Memory B cell (primary cell): Measurements from ENCODE around the gene ERFL.

Experiments
- ATAC-seq: fragments of 150-1000 bp; cut with Tn5 transposase; 2 replicates; pipeline ENCODE4 v1.10.0; 2021; ENCODE audit warnings: low read depth, mild to moderate bottlenecking, moderate library complexity
- DNase-seq, 2 donors: peaks; one replicate each; pipeline ENCODE4 v3.0.0; 2022; ENCODE audit warnings: low spot score in 2 of 2
- H3K27ac Mint-ChIP-seq: one replicate; pipeline ENCODE4 v1.8.0; 2022; ENCODE audit warnings: mild to moderate bottlenecking, moderate library complexity, mixed read lengths
- H3K27me3 Mint-ChIP-seq: one replicate; pipeline ENCODE4 v1.8.0; 2022; ENCODE audit warnings: mixed read lengths
- H3K36me3 Mint-ChIP-seq: one replicate; pipeline ENCODE4 v1.8.0; 2022; ENCODE audit warnings: mild to moderate bottlenecking, mixed read lengths
- H3K4me1 Mint-ChIP-seq: one replicate; pipeline ENCODE4 v1.8.0; 2022; ENCODE audit warnings: mixed read lengths
- H3K4me3 Mint-ChIP-seq: one replicate; pipeline ENCODE4 v1.8.0; 2022; ENCODE audit warnings: mild to moderate bottlenecking, moderate library complexity, mixed read lengths
- H3K9me3 Mint-ChIP-seq: one replicate; pipeline ENCODE4 v1.8.0; 2022; ENCODE audit warnings: mixed read lengths

ERFL gene

DNA sequence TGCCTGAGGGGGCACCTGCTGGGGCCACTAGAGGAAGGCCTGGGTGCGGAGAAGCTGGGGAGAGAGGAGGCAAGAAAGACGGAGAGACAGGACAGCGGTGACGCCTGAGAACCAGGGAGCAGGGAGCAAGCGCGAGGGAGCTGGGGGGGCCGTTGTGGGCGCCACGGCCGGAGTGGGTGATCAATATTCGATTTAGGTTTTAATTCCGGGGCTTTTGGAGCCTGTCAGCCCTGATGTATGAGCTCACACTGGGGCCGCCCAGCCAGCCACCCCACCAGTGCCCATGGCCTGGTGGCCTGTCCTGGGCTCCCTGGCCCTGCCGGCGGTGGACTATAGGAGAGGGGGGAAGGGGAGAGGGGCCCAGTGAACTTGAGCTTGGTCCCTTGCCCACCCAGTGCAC, 8.7 kb upstream of the ERFL start:
- Mint-ChIP-seq H3K27me3 (peaks cover 6% of the 10 kb centered on the region), H3K27ac (peak overlapping the region; percentile 71), H3K4me3 (no peak overlapping the region), H3K36me3 (no peaks in the 10 kb centered on the region), H3K4me1 (peaks cover 52% of the 10 kb centered on the region), H3K9me3 (no peaks in the 10 kb centered on the region)
- DNase-seq (no peak), ATAC-seq (no peak)

DNA sequence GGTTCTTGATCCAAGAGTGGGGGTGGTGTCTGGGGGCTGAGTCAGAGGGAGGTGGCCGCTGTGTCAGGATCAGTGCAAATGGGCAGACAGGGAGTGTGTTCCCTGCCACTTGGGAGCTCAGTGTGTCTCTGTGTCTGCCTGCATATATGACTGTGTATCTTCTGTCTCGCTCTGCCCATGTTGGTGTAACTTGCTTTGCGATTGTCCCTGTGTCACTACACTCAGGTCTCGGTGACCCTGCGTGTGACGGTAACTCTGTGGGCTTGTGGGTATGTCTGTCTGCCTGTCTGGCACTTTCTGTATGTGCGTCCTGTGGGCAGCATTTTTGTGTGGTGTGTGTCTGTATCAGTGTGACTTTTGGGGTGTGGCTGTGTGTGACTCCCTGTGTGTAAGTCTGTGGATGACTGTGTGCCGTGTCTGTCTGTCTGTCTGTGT, 8.2 kb upstream of the ERFL start:
- peak overlapping the region; percentile 71 for H3K27ac Mint-ChIP-seq
- no peaks in the 10 kb centered on the region for H3K36me3 Mint-ChIP-seq
- DNase-seq = no peak
- H3K9me3 Mint-ChIP-seq = no peaks in the 10 kb centered on the region
- no peak overlapping the region for H3K4me3 Mint-ChIP-seq
- H3K4me1 Mint-ChIP-seq = peaks cover 47% of the 10 kb centered on the region
- H3K27me3 Mint-ChIP-seq = peaks cover 6% of the 10 kb centered on the region
- ATAC-seq = no peak

DNA sequence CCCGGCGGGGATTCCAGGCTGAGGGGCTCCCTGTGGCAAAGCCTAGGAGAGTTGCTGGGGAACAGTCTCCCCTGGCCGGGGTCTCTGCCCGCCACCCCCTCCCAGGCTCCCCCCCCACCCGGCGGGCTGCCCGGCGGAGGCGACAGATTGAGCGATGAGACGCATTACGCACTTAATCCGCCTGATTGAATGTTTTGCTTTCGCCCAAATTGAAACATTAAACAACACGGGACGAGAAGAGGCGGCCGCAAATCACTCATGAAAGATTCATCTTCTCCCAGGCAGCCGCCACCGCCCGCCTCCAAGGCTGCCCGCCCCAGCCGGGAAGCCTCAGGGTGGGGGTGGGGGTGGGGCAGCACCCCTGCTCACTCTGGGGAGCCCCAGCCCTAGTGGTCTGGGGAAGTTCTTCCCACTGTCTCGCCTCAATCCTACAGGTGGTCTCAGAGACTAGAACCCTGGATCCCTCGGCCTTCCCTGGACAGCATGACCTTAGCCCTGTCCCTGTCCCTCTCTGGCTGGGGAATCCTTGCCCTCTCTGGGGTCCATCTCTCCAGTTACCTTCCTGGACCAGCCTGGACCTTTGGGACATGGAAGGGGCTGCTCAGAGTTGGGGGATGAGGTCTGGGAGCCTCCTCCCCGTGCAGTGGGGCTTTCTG, 7.6 kb upstream of the ERFL start:
- no peak overlapping the region for H3K4me3 Mint-ChIP-seq
- ATAC-seq = no peak

GRCh38 chr19:41934849-41935374, 6.7 kb upstream of the ERFL start:
- ATAC-seq = peak; percentile 87
- H3K4me3 Mint-ChIP-seq = peak overlapping the region; percentile 67

More for the DNA sequence above, 7.6 kb upstream of the ERFL start:
- peak overlapping the region; percentile 90 for H3K27ac Mint-ChIP-seq
- no peak for DNase-seq
- H3K36me3 Mint-ChIP-seq = no peaks in the 10 kb centered on the region
- H3K4me1 Mint-ChIP-seq = peaks cover 46% of the 10 kb centered on the region
- H3K9me3 Mint-ChIP-seq = no peaks in the 10 kb centered on the region
- H3K27me3 Mint-ChIP-seq = peaks cover 6% of the 10 kb centered on the region

GRCh38 chr19:41933693-41934426, 5.6 kb upstream of the ERFL start:
- H3K27me3 Mint-ChIP-seq = peaks cover 10% of the 10 kb centered on the region
- no peak for ATAC-seq
- H3K36me3 Mint-ChIP-seq = no peaks in the 10 kb centered on the region
- peak overlapping the region; percentile 90 for H3K27ac Mint-ChIP-seq
- H3K9me3 Mint-ChIP-seq = no peaks in the 10 kb centered on the region
- H3K4me1 Mint-ChIP-seq = peaks cover 59% of the 10 kb centered on the region
- DNase-seq = no peak
- H3K4me3 Mint-ChIP-seq = no peak overlapping the region

More at GRCh38 chr19:41934849-41935374, 6.7 kb upstream of the ERFL start:
- Mint-ChIP-seq H3K27me3 (peaks cover 6% of the 10 kb centered on the region), H3K27ac (peak overlapping the region; percentile 90), H3K9me3 (no peaks in the 10 kb centered on the region), H3K4me1 (peaks cover 51% of the 10 kb centered on the region), H3K36me3 (no peaks in the 10 kb centered on the region)
- DNase-seq = peak; percentile 82 to 88

GRCh38 chr19:41932720-41933332, 4.6 kb upstream of the ERFL start:
- peaks cover 59% of the 10 kb centered on the region for H3K4me1 Mint-ChIP-seq
- ATAC-seq (no peak), DNase-seq (no peak)
- H3K27ac Mint-ChIP-seq = peak overlapping the region; percentile 90
- H3K27me3 Mint-ChIP-seq = peaks cover 11% of the 10 kb centered on the region
- no peaks in the 10 kb centered on the region for H3K9me3 Mint-ChIP-seq
- no peak overlapping the region for H3K4me3 Mint-ChIP-seq
- no peaks in the 10 kb centered on the region for H3K36me3 Mint-ChIP-seq

- Mint-ChIP-seq H3K27ac (peak overlapping the region; percentile 39), H3K4me3 (no peak overlapping the region), H3K36me3 (no peaks in the 10 kb centered on the region), H3K4me1 (peaks cover 55% of the 10 kb centered on the region), H3K27me3 (peaks cover 11% of the 10 kb centered on the region), H3K9me3 (no peaks in the 10 kb centered on the region)
- DNase-seq (no peak), ATAC-seq (no peak)
These were observed 4.0 kb upstream of the ERFL start for GRCh38 chr19:41932259-41932719.

- no peak overlapping the region for H3K27ac Mint-ChIP-seq
- no peaks in the 10 kb centered on the region for H3K9me3 Mint-ChIP-seq
- H3K36me3 Mint-ChIP-seq = no peaks in the 10 kb centered on the region
- DNase-seq = no peak
- H3K4me3 Mint-ChIP-seq = no peak overlapping the region
- peaks cover 48% of the 10 kb centered on the region for H3K4me1 Mint-ChIP-seq
- ATAC-seq = peak; percentile 25
- H3K27me3 Mint-ChIP-seq = peaks cover 11% of the 10 kb centered on the region
These were observed 2.8 kb upstream of the ERFL start for GRCh38 chr19:41930926-41931592.

DNA sequence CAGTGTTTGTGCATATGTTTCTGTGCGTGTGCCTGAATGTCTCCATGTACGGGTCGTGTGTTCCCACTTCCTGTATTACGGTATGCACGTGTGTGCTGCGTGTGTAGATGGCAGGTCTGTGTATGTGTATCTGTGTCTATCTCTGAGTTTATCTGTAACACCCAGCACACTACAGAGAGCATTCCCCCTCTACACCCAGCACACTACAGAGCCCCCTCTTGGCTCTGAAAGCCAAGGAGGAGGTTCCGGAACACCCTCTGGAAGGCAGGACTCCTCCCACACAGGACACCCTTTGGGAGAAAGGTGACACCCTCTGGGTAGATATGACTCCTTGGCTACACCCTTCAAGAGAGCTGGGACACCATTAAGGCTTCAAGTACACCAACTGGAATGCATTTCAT, 2.1 kb upstream of the ERFL start:
- Mint-ChIP-seq H3K4me3 (peak overlapping the region; percentile 72), H3K4me1 (peaks cover 46% of the 10 kb centered on the region), H3K9me3 (no peaks in the 10 kb centered on the region), H3K36me3 (no peaks in the 10 kb centered on the region), H3K27ac (no peak overlapping the region), H3K27me3 (peaks cover 9% of the 10 kb centered on the region)
- DNase-seq (no peak), ATAC-seq (no peak)

DNA sequence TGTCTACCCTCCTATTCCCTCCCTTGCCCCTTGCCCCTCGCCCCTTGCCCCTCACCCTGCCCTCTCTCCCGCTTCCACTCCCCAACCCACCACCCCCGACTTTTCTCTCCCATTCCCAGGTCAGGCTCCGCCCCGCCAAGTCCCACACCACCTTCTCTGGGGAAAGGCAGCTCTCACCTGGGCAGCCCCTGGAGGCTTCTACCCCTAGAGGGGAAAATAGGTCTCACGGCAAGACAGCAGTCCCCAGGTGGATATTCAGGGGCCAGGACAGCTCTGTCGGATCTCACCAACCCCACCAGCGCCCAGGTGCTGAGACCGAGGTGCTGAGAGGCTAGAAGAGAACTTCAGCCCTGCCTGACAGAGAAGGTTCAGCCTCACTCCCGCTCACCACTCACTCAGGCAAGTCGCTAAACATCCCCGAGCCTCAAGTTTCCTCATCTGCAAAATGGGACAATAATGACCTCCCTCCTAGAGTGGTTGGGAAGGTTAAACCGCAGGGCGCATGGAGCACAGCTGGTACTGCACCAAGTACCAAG, 1.4 kb upstream of the ERFL start:
- peaks cover 39% of the 10 kb centered on the region for H3K4me1 Mint-ChIP-seq
- H3K27me3 Mint-ChIP-seq = peaks cover 5% of the 10 kb centered on the region
- ATAC-seq = peak; percentile 11
- peak overlapping the region; percentile 90 for H3K4me3 Mint-ChIP-seq
- H3K36me3 Mint-ChIP-seq = no peaks in the 10 kb centered on the region
- no peak for DNase-seq
- H3K9me3 Mint-ChIP-seq = no peaks in the 10 kb centered on the region
- no peak overlapping the region for H3K27ac Mint-ChIP-seq

DNA sequence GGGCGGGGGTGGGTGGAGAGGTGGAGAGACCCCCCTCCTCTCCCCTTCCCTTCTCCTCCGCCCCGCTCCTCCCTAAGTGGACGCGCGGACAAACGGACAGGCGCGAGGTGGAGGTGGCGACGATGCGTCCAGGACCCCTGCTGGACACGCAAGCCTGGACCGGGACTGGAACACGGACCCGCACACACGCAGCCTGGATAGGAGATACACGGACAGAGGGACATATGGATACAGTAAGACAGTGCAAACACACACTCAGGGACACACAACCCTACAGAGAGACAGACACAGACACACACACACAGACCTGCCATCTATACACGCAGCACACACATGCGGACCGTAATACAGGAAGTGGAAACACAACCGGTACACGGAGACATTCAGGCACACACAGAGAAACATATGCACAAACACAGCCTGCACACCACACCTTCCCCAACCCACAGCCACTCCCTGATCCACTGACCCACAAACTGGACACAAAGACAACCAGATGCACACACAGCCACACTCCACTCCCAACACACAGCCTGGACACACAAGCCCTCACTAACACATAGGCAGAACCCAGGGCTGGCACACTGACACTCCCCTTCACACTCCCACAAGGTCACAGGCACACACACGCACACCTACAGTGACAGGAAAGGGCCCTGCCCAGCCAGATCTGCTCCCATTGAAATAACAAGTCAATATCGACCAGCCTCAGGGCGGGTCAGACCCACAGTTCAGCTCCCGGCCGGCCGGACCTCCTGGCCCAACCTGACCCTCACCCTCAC, 696 bp upstream of the ERFL start:
- H3K4me1 Mint-ChIP-seq = peaks cover 34% of the 10 kb centered on the region
- no peaks in the 10 kb centered on the region for H3K36me3 Mint-ChIP-seq
- peak overlapping the region; percentile 90 for H3K4me3 Mint-ChIP-seq
- H3K27me3 Mint-ChIP-seq = peaks cover 6% of the 10 kb centered on the region
- peak overlapping the region; percentile 24 for H3K27ac Mint-ChIP-seq
- no peaks in the 10 kb centered on the region for H3K9me3 Mint-ChIP-seq
- ATAC-seq = peak; percentile 72
- no peak for DNase-seq

DNA sequence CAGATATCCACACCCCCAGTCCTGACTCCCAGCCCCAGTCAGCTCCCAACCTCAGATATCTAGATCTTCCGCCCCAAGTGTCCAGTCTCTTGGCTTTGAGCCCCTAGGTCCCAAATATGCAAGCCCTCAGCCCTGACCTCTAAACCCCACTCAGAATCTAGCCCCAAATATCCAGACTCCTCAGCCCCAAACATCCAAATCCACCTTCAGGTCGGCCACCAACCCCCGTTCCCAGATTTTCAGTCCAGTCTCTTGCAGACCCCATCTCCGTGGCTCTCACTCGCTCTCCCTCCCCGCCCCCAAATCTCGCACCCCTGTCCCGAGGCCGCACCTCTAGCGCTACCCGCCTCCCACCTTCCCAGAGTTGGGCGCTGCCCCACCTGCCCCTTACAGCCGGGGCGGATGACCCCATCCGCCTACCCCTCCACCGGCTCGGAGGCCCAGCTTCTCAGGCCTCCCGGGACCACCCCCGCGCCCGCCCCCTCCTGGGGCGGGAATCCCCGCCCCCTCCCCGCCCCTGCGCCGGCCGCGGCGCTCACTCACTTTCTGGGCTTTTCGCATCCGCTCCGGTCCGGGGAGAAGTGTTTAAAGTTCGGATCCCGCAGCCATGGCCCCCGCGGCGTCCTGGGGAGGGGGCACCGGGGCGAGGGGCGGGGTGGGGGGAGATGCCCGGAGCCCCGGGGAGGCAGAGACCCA, 604 bp downstream of the ERFL start:
- Mint-ChIP-seq H3K4me1 (peaks cover 31% of the 10 kb centered on the region), H3K36me3 (peaks cover 3% of the 10 kb centered on the region), H3K27ac (peak overlapping the region; percentile 60), H3K9me3 (no peaks in the 10 kb centered on the region), H3K4me3 (peak overlapping the region; percentile 90), H3K27me3 (peaks cover 12% of the 10 kb centered on the region)
- ATAC-seq = peak; percentile 27
- DNase-seq = no peak
